ENCODE results near the gene NFYC. TPM values are rescaled to one million over a fixed set of nuclear protein-coding genes. Genes with fewer than 3 reads are reported as not detected.

NFYC gene
- total RNA-seq, 4 donors from 2014 or later = 39.9 to 43.3 (median 41.8) TPM

DNA sequence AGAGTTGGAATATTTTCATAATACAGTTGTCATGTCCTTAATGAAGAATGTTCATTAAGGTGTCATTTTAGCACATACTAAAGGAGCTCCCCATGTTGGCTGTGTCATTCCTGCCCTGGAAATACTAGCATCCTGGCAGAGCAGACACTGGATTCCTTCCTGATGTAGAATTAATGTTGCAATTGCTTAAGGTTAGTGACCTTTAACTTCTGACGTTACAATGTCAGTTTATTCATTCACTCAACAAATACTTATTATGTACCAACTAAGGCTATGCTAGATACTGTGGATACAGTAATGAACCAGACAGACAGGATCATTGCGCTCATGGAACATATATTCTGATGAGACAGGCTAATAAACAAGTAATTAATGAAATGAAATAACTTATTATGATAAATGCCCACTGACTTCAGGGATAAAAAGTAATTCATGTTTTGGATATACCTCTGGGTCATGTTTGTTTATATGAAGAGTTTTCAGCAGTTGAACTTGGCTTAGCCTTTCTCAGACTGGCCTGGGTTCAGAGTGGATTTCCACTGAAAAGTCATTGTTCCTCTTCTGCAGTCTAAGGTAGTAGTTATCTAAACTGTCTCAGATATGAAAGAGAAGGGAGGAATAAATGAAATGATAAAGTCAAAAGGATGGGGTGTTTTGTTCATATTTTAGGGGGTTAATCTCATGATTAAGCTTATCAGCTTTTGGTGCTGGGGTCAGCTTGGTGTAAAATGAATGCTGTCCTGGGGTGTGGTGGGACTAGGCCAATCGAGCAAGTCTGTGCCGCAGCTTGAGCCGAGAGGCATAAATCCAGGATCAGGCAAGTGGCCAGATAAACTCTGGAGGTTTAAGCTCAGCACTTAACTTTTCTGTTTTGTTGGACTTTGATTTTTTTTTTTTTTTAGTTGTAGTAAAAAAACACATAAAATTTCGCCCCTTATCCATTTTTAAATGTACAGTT lies 48.8 kb downstream of the NFYC start:
- Histone ChIP-seq H3K27ac (peak overlapping the region in 3 of 4 donors; percentile 27 to 61 (median 51)), H3K4me3 (no peak overlapping the region), H3K36me3 (peaks cover 0 to 65% (median 10%) of the 10 kb centered on the region in 3 donors), H3K9me3 (no peaks in the 10 kb centered on the region), H3K4me1 (peaks cover 0 to 61% (median 5%) of the 10 kb centered on the region in 3 donors), H3K27me3 (no peaks in the 10 kb centered on the region)
- intact Hi-C loops (cut with DNase I) = no loop called here
- no peak for DNase-seq
- TF ChIP-seq, protein P1, sequence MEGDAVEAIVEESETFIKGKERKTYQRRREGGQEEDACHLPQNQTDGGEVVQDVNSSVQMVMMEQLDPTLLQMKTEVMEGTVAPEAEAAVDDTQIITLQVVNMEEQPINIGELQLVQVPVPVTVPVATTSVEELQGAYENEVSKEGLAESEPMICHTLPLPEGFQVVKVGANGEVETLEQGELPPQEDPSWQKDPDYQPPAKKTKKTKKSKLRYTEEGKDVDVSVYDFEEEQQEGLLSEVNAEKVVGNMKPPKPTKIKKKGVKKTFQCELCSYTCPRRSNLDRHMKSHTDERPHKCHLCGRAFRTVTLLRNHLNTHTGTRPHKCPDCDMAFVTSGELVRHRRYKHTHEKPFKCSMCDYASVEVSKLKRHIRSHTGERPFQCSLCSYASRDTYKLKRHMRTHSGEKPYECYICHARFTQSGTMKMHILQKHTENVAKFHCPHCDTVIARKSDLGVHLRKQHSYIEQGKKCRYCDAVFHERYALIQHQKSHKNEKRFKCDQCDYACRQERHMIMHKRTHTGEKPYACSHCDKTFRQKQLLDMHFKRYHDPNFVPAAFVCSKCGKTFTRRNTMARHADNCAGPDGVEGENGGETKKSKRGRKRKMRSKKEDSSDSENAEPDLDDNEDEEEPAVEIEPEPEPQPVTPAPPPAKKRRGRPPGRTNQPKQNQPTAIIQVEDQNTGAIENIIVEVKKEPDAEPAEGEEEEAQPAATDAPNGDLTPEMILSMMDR (IDR thresholded peaks at IDR 0.05) = no peak
- no peak for TF ChIP-seq POLR2A (IDR thresholded peaks at IDR 0.05)
- 39 to 48% methylated on average over 6 of the region's 6 CpGs for WGBS, 2 donors

GRCh38 chr1:40740997-40741736 lies 49.7 kb downstream of the NFYC start:
- H3K27me3 ChIP-seq = no peaks in the 10 kb centered on the region
- 73 to 84% methylated on average over 5 to 7 of the region's 7 CpGs for WGBS, 2 donors
- peaks cover 0 to 73% (median 10%) of the 10 kb centered on the region in 3 donors for H3K36me3 ChIP-seq
- H3K4me3 ChIP-seq = no peak overlapping the region
- peak overlapping the region in 2 of 4 donors; percentile 51 to 61 for H3K27ac ChIP-seq
- H3K4me1 ChIP-seq = peaks cover 0 to 59% (median 3%) of the 10 kb centered on the region in 3 donors
- DNase-seq = no peak
- TF ChIP-seq, protein P1 (IDR thresholded peaks at IDR 0.05) = no peak
- TF ChIP-seq POLR2A (IDR thresholded peaks at IDR 0.05) = no peak
- no peaks in the 10 kb centered on the region for H3K9me3 ChIP-seq
- intact Hi-C loops (cut with DNase I) = no loop called here

GRCh38 chr1:40742363-40743061 lies 51.0 kb downstream of the NFYC start:
- intact Hi-C loops (cut with DNase I) = no loop called here
- H3K4me3 ChIP-seq = no peak overlapping the region
- no peak overlapping the region for H3K27ac ChIP-seq
- peaks cover 0 to 87% (median 10%) of the 10 kb centered on the region in 3 donors for H3K36me3 ChIP-seq
- no peaks in the 10 kb centered on the region for H3K9me3 ChIP-seq
- no peaks in the 10 kb centered on the region for H3K27me3 ChIP-seq
- TF ChIP-seq POLR2A (IDR thresholded peaks at IDR 0.05) = no peak
- peaks cover 0 to 45% (median 0%) of the 10 kb centered on the region in 3 donors for H3K4me1 ChIP-seq
- DNase-seq = no peak
- WGBS, 2 donors = 70 to 79% methylated on average over 3 of the region's 3 CpGs

GRCh38 chr1:40743452-40743851 lies 51.9 kb downstream of the NFYC start:
- no peak for DNase-seq
- Histone ChIP-seq H3K36me3 (peaks cover 4 to 94% (median 10%) of the 10 kb centered on the region in 3 donors), H3K4me3 (no peak overlapping the region), H3K27ac (no peak overlapping the region), H3K9me3 (no peaks in the 10 kb centered on the region), H3K4me1 (peaks cover 0 to 44% (median 0%) of the 10 kb centered on the region in 3 donors), H3K27me3 (no peaks in the 10 kb centered on the region)
- TF ChIP-seq, protein P1 (IDR thresholded peaks at IDR 0.05) = no peak
- no peak for TF ChIP-seq POLR2A (IDR thresholded peaks at IDR 0.05)
- intact Hi-C loops (cut with DNase I) = no loop called here
- 82 to 86% methylated on average over 3 of the region's 3 CpGs for WGBS, 2 donors

DNA sequence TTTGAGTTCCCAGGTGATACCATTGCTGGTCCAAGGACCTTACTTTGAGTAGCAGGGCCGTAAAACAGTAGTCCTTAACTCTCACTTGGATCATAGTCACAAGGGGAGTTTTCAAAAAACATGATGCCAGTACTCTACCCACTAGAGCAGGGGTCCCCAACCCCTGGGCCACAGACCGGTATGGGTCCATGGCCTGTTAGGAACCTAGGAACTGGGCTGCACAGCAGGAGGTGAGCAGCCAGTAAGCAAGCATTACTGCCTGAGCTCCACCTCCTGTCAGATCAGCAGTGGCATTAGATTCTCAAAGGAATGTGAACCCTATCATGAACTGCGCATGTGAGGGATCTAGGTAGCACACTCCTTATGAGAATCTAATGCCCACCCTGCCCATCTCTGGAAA lies 52.4 kb downstream of the NFYC start:
- H3K27me3 ChIP-seq = no peaks in the 10 kb centered on the region
- peaks cover 0 to 44% (median 0%) of the 10 kb centered on the region in 3 donors for H3K4me1 ChIP-seq
- H3K9me3 ChIP-seq = no peaks in the 10 kb centered on the region
- DNase-seq = no peak
- H3K4me3 ChIP-seq = no peak overlapping the region
- WGBS, 2 donors = 88 to 100% methylated on average over 1 to 3 of the region's 3 CpGs
- peaks cover 4 to 94% (median 9%) of the 10 kb centered on the region in 3 donors for H3K36me3 ChIP-seq
- TF ChIP-seq, protein P1 (IDR thresholded peaks at IDR 0.05) = no peak
- no peak for TF ChIP-seq POLR2A (IDR thresholded peaks at IDR 0.05)
- intact Hi-C loops (cut with DNase I) = no loop called here
- no peak overlapping the region for H3K27ac ChIP-seq
